HepG2 (cell line): ENCODE results near the gene DPP3. TPM values are rescaled to one million over a fixed set of nuclear protein-coding genes. Genes with fewer than 3 reads are reported as not detected.

Source experiments
- ATAC-seq: fragments of 200-7000 bp; cut with Tn5 transposase; 3 replicates; pipeline ENCODE4 v1.9.1; 2020; ENCODE audit warnings: mild to moderate bottlenecking, moderate library complexity
- Bru-seq: library from RNA; stranded (reverse); fragments of 400-500 nt; gene quantifications from one replicate; lab custom pipeline; 2021; lab: Mats Ljungman, UMichigan
- BruChase-seq, 2 experiments: library from RNA; stranded (reverse); fragments of 400-500 nt; gene quantifications; one replicate each; lab custom pipeline; 2021; lab: Mats Ljungman, UMichigan
- BruUV-seq: library from RNA; stranded (reverse); fragments of 400-500 nt; replicated peaks from 2 replicates; lab custom pipeline; 2021; lab: Mats Ljungman, UMichigan
- CTCF ChIA-PET: fragments of 300-600 bp; formaldehyde crosslinking; extraction: SDS; loops from one replicate; lab custom pipeline; 2021; ENCODE audit warnings: low total read pairs, inconsistent platforms, low intra/inter-chr PET ratio; lab: Yijun Ruan, JAX
- POLR2A ChIA-PET: fragments of 350-600 bp; sonication (Branson Sonifier 250); formaldehyde crosslinking; loops from one replicate; lab custom pipeline; 2020; ENCODE audit warnings: antibody characterized with exemption, inconsistent platforms; lab: Yijun Ruan, JAX
- DNase-seq: peaks from one replicate; pipeline ENCODE4 v3.0.0-alpha.2; 2015; ENCODE audit warnings: low spot score
- FAIRE-seq: peaks from 3 replicates; lab custom pipeline; 2011; peaks lifted over from hg19 to GRCh38; lab: Jason Lieb, UNC
- H2AFZ ChIP-seq: one replicate; pipeline ENCODE4 v1.6.1; 2011; ENCODE audit warnings: low read length, inconsistent platforms
- H3K27ac ChIP-seq: fragments of 300-600 bp; 3 replicates; pipeline ENCODE4 v1.8.0; 2011; ENCODE audit warnings: mixed run types, mild to moderate bottlenecking, mixed read lengths, low read length, inconsistent platforms; ENCODE audit not compliant: insufficient read depth; ENCODE audit errors: extremely low read length
- H3K27me3 ChIP-seq, 2 experiments: fragments of 200-600 bp in 1 of 2; 2 replicates in 1 of 2; 3 replicates in 1 of 2; pipeline versions ENCODE4 v1.6.0 to v1.8.0; 2011; ENCODE audit warnings: low read length in 2 of 2, mild to moderate bottlenecking in 2 of 2, moderate library complexity in 2 of 2, inconsistent platforms in 1 of 2; ENCODE audit not compliant: insufficient read depth in 2 of 2, control insufficient read depth in 1 of 2
- H3K36me3 ChIP-seq, 2 experiments: fragments of 200-600 bp in 1 of 2; replicated peaks in 1 of 2; 2 replicates in 1 of 2; 3 replicates in 1 of 2; pipeline versions ENCODE4 v1.5.1 to v1.8.0; 2011; ENCODE audit warnings: low read length in 2 of 2, inconsistent platforms in 1 of 2; ENCODE audit not compliant: insufficient read depth in 2 of 2, control insufficient read depth in 1 of 2
- H3K4me1 ChIP-seq: 2 replicates; pipeline ENCODE4 v1.5.1; 2012; ENCODE audit warnings: low read length, inconsistent platforms; ENCODE audit not compliant: insufficient read depth
- H3K4me2 ChIP-seq: 2 replicates; pipeline ENCODE4 v1.6.0; 2011; ENCODE audit warnings: low read depth, low read length, inconsistent platforms
- H3K4me3 ChIP-seq, 3 experiments: fragments of 200-600 bp in 1 of 3; sonication (generic), shearing (Covaris generic) in 1 of 3; replicated peaks in 1 of 3; 2 replicates each; pipeline ENCODE4 v1.5.1; 2011 to 2016; ENCODE audit warnings: low read length in 3 of 3, inconsistent platforms in 2 of 3, low read depth in 2 of 3, mild to moderate bottlenecking in 2 of 3, control low read depth in 1 of 3, mixed read lengths in 1 of 3; ENCODE audit not compliant: insufficient read depth in 1 of 3
- H3K79me2 ChIP-seq: one replicate; pipeline ENCODE4 v1.6.1; 2011; ENCODE audit warnings: low read length, inconsistent platforms; ENCODE audit not compliant: insufficient read depth
- H3K9ac ChIP-seq: 2 replicates; pipeline ENCODE4 v1.6.0; 2011; ENCODE audit warnings: mild to moderate bottlenecking, low read depth, low read length, inconsistent platforms; ENCODE audit not compliant: insufficient read depth
- H3K9me3 ChIP-seq: 2 replicates; pipeline ENCODE4 v1.5.1; 2012; ENCODE audit warnings: mild to moderate bottlenecking, low read length
- H4K20me1 ChIP-seq: 2 replicates; pipeline ENCODE4 v1.6.0; 2011; ENCODE audit warnings: inconsistent platforms, mild to moderate bottlenecking, low read length, moderate library complexity; ENCODE audit not compliant: insufficient read depth
- CBX2 ChIP-seq, 2 experiments: fragments of 200-600 bp in 1 of 2; sonication (generic); formaldehyde crosslinking in 1 of 2; IDR thresholded peaks; 2 replicates each; pipeline versions ENCODE4 v1.7.0 to v1.8.1; 2018 to 2022; ENCODE audit warnings: low read depth in 2 of 2, low read length in 1 of 2, mild to moderate bottlenecking in 1 of 2, missing genetic modification reagents in 1 of 2
- MTA3 ChIP-seq: sonication (generic); formaldehyde crosslinking; IDR thresholded peaks from 2 replicates; pipeline ENCODE4 v1.4.0; 2020; ENCODE audit warnings: missing genetic modification reagents
- NFAT5 ChIP-seq: sonication (generic); formaldehyde crosslinking; IDR thresholded peaks from 2 replicates; pipeline ENCODE4 v1.4.0; 2020; ENCODE audit warnings: missing genetic modification reagents
- PAWR ChIP-seq: sonication (generic); formaldehyde crosslinking; IDR thresholded peaks from 2 replicates; pipeline ENCODE4 v1.4.0; 2020; ENCODE audit warnings: missing genetic modification reagents, mild to moderate bottlenecking, borderline replicate concordance
- TBL1XR1 ChIP-seq: fragments of 150-350 bp; IDR thresholded peaks from 2 replicates; pipeline ENCODE4 v1.6.1; 2014; ENCODE audit warnings: borderline replicate concordance, low read length; ENCODE audit not compliant: partially characterized antibody
- ZNF501 ChIP-seq: sonication (generic); formaldehyde crosslinking; IDR thresholded peaks from 2 replicates; pipeline ENCODE4 v1.5.1; 2020; ENCODE audit warnings: mild to moderate bottlenecking, moderate library complexity, missing genetic modification reagents
- ZNF800 ChIP-seq: sonication (generic); formaldehyde crosslinking; IDR thresholded peaks from 2 replicates; pipeline ENCODE4 v1.4.0; 2020; ENCODE audit warnings: missing genetic modification reagents
- WGBS: methylation state at CpG from one replicate; pipeline ENCODE4 v1.1.6; 2017; ENCODE audit warnings: low lambda C conversion rate; 5-methylcytosine and 5-hydroxymethylcytosine counted together
- in situ Hi-C: cut with HindIII; loops from 2 replicates; pipeline ENCODE4 v1.10.0; 2017; ENCODE audit warnings: low pct_unique_long_range_greater_than_20kb; ENCODE audit not compliant: extremely low pct_ligation_motif_present
- intact Hi-C: fragments of 100-400 bp; cut with micrococcal nuclease; formaldehyde crosslinking; loops from one replicate; pipeline ENCODE4 v1.10.0; 2022; ENCODE audit not compliant: unreplicated experiment
- long read RNA-seq, 2 experiments: library from RNA in 1 of 2; library from polyadenylated mRNA in 1 of 2; stranded (forward) in 1 of 2; unstranded in 1 of 2; transcript quantifications; one replicate each; pipeline ENCODE4 v2.0.0, GENCODE V29; 2019 to 2022
- polyA minus RNA-seq, 3 experiments: library from RNA; depleted of rRNA, polyadenylated mRNA; stranded (reverse); fragments of >200 nt; gene quantifications; 2 replicates each; pipeline ENCODE4 v1.2.3, GENCODE V29; 2011; ENCODE audit warnings: low replicate concordance in 1 of 3
- polyA plus RNA-seq, 8 experiments: library from polyadenylated mRNA; depleted of rRNA in 3 of 8; stranded (reverse) in 7 of 8; unstranded in 1 of 8; fragments of >200 nt; fragmentation: Illumina TruSeq in 4 of 8; extraction: Trizol in 4 of 8; gene quantifications; 2 replicates each; pipeline versions ENCODE4 v1.2.1 to v1.2.3, GENCODE V29; 2011 to 2016; ENCODE audit warnings: low read depth in 4 of 8, missing spikeins in 1 of 8, mixed read lengths in 1 of 8; ENCODE audit not compliant: insufficient read depth in 1 of 8
- total RNA-seq, 5 experiments: library from RNA; depleted of rRNA; stranded (reverse); fragments of >200 nt; fragmentation: Illumina TruSeq; extraction: Trizol; gene quantifications; 2 replicates each; pipeline ENCODE4 v1.2.3, GENCODE V29; 2016; ENCODE audit warnings: low read depth in 1 of 5

Gene DPP3
- total RNA-seq (2016; rRNA removed; fragmentation: Illumina TruSeq; extraction: Trizol) (48.7 and 59.8 TPM in 2 replicates), polyA plus RNA-seq (2011; rRNA removed) (38.4 and 48.4 TPM in 2 replicates), polyA minus RNA-seq (2011; rRNA and poly(A)+ RNA removed; ENCODE audit: low replicate concordance) (109 and 188 TPM in 2 replicates), Bru-seq, nascent RNA (percentile 49 among the genes with signal in this experiment), BruChase-seq, experiment 1, labeled RNA remaining after a 6-hour chase (percentile 62 among the genes with signal in this experiment), BruChase-seq, experiment 2, labeled RNA remaining after a 2-hour chase (percentile 52 among the genes with signal in this experiment)
- 23.4 and 25.5 TPM in 2 replicates for total RNA-seq (2016; cell fraction: cytosol; rRNA removed; fragmentation: Illumina TruSeq; extraction: Trizol; ENCODE audit: low read depth)
- total RNA-seq (2016; cell fraction: insoluble cytoplasmic fraction; rRNA removed; fragmentation: Illumina TruSeq; extraction: Trizol): 33.2 and 57.2 TPM in 2 replicates
- total RNA-seq (2016; cell fraction: membrane; rRNA removed; fragmentation: Illumina TruSeq; extraction: Trizol): 37.2 and 39.3 TPM in 2 replicates
- total RNA-seq (2016; cell fraction: nucleus; rRNA removed; fragmentation: Illumina TruSeq; extraction: Trizol): 41.5 and 47.9 TPM in 2 replicates
- polyA plus RNA-seq (2011; cell fraction: cytosol; rRNA removed): 24.8 and 28.9 TPM in 2 replicates
- polyA plus RNA-seq (2011; cell fraction: nucleus; rRNA removed): 84.7 and 84.9 TPM in 2 replicates
- 24.0 and 27.9 TPM in 2 replicates for polyA plus RNA-seq (2012)
- polyA plus RNA-seq (2016; cell fraction: cytosol; fragmentation: Illumina TruSeq; extraction: Trizol; ENCODE audit: low read depth): 25.5 and 28.2 TPM in 2 replicates
- polyA plus RNA-seq (2016; cell fraction: insoluble cytoplasmic fraction; fragmentation: Illumina TruSeq; extraction: Trizol; ENCODE audit: low read depth): 38.4 and 40.3 TPM in 2 replicates
- 26.4 and 32.4 TPM in 2 replicates for polyA plus RNA-seq (2016; cell fraction: membrane; fragmentation: Illumina TruSeq; extraction: Trizol; ENCODE audit: low read depth)
- polyA plus RNA-seq (2016; cell fraction: nucleus; fragmentation: Illumina TruSeq; extraction: Trizol; ENCODE audit: insufficient read depth, low read depth): 77.0 and 84.6 TPM in 2 replicates
- 60.2 and 62.2 TPM in 2 replicates for polyA minus RNA-seq (2011; cell fraction: cytosol; rRNA and poly(A)+ RNA removed)
- polyA minus RNA-seq (2011; cell fraction: nucleus; rRNA and poly(A)+ RNA removed): 41.5 and 52.0 TPM in 2 replicates
- long read RNA-seq, experiment 1, transcript DPP3-211 (18 exons, 3,078 nt): minor isoform, 18 of 76 reads
- long read RNA-seq, experiment 1, transcript DPP3-209 (18 exons, 2,974 nt): major isoform, 20 of 76 reads
- long read RNA-seq, experiment 1, partial matches to known transcripts: 28 of 76 reads
- long read RNA-seq, experiment 1, other reads (novel, unspliced or antisense): 10 of 76 reads
- long read RNA-seq, experiment 2, transcript DPP3-209 (18 exons, 2,974 nt): major isoform, 21 of 110 reads
- long read RNA-seq, experiment 2, transcript DPP3-211 (18 exons, 3,078 nt): minor isoform, 19 of 110 reads
- long read RNA-seq, experiment 2, partial matches to known transcripts: 50 of 110 reads
- long read RNA-seq, experiment 2, other reads (novel, unspliced or antisense): 20 of 110 reads

GRCh38 chr11:66480117-66480938, at the start of gene DPP3:
Gene DPP3, plus strand, starts transcription at chr11:66480434. Its CDS starts 1,767 bp downstream, at chr11:66482201.
- H3K36me3 ChIP-seq: peaks cover 0 to 5% of the 10 kb centered on the region in 2 experiments; a peak in 3 of 5 replicates
- peak within 1 kb of the TSS; percentile 94 for H3K9ac ChIP-seq
- no peak within 1 kb of the TSS for H2AFZ ChIP-seq
- peak; percentile 93 for ATAC-seq
- POLR2A ChIA-PET: interaction anchor here (0.5 to 1.8 kb wide), 23 partner anchors 10 to 575 kb away, joined by 3 to 48 read pairs (median 6); partner anchors contain the start of genes ACTN3, BBS1, MRPL11 and PELI3
- intact Hi-C loops: loop anchor here (1.0 kb wide), 1 partner anchor 66 kb away; the partner anchor contains the start of genes ACTN3 and ZDHHC24
- H3K27ac ChIP-seq: peak within 1 kb of the TSS; percentile 87
- BruUV-seq: TSS peak; percentile 74
- no peaks in the 10 kb centered on the region for H3K9me3 ChIP-seq
- whole genome bisulfite sequencing: 3% methylated on average over 18 of the region's 62 CpGs
- in situ Hi-C loops: no loop called here
- H3K4me3 ChIP-seq: peak within 1 kb of the TSS; percentile 70 to 93 (median 92)
- peak; percentile 93 for DNase-seq
- peak; percentile 15 for FAIRE-seq
- CTCF ChIA-PET: interaction anchor here (2.8 kb wide), 1 partner anchor 72 kb away, joined by 28 read pairs; no protein-coding TSS in a partner anchor
- H3K4me1 ChIP-seq: peaks cover 50% of the 10 kb centered on the region
- H4K20me1 ChIP-seq: no peaks in the 10 kb centered on the region; the same call in 1 of the 2 replicates
- peak within 1 kb of the TSS; percentile 88 for H3K4me2 ChIP-seq
- H3K79me2 ChIP-seq: peaks cover 2% of the 10 kb centered on the region
- H3K27me3 ChIP-seq: no peaks in the 10 kb centered on the region
- TF ChIP-seq CBX2 (IDR thresholded peaks at IDR 0.05; ENCODE audit: low read depth, low read length): no peak
- no peak for TF ChIP-seq CBX2 (CRISPR knock-in tag; IDR thresholded peaks at IDR 0.05; ENCODE audit: low read depth)
- TF ChIP-seq TBL1XR1: no peak
- TF ChIP-seq ZNF501 (CRISPR knock-in tag): peak; percentile 86
- TF ChIP-seq ZNF800 (CRISPR knock-in tag): no peak
- no peak for TF ChIP-seq NFAT5 (CRISPR knock-in tag)
- TF ChIP-seq MTA3 (CRISPR knock-in tag): no peak
- no peak for TF ChIP-seq PAWR (CRISPR knock-in tag)
